HG03103 (cell line): ENCODE measurements around the gene DELE1.
"Not testable (repeated sequence)": the region's sequence is repeated elsewhere in the genome, so short reads cannot be mapped to it uniquely, and the experiment has no call there.

ENCODE experiments used
- ATAC-seq: cut with Tn5 transposase; IDR thresholded peaks from one replicate; pipeline ENCODE4 v1.9.1; 2021; ENCODE audit warnings: low read depth; ENCODE audit not compliant: unreplicated experiment

Gene DELE1

DNA sequence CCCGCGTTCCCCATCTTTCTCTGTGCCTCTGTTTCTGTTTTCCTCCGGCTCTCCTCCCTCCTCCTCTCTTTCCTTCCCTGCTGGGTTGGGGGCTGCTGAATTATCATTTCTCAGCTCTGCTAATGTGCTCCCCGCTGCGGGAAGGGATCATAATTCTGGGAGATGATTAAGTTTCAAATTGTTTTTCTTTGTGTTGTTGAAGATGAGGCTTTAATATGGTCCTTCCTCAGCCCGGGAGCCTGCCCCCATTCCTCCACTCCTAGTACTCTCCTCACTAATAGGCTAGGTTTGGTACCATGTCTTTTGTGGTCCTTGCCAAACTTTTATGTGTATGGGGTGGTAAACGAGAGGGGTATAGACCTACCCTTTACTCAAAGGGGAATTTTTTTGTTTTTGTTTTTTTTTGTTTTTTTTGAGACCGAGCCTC is 39.8 kb upstream of the DELE1 start:
- ATAC-seq: no peak

DNA sequence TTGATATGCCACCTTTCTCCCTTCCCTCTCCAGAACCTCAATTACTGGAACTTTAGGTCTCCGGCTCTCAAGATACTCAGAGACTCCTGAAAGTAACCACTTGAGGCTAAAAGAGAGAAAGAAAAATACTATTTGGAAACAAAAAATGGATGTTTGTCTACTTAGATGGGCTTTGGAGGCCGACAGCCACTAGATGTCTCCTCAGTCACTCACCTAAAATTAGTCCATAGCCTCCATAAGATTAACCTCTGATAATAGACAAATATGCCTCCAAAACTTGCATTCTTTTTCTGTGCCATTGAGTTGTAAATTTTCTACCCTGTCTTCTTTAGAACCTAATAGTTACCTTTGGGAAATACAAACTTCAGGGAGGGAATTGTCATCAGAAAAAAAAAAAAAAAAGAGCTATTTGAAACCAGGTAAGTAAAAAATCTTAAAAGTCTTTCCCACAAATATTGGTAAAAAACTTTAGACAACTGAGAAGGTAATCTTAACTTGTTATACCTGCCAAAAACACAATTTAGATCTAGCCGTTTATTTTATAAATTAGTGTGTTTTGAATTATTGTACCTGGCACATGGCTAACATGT is 34.3 kb upstream of the DELE1 start:
- ATAC-seq: no peak

- not testable (repeated sequence) for ATAC-seq
Measured at GRCh38 chr5:141890429-141890828, 33.2 kb upstream of the DELE1 start.

DNA sequence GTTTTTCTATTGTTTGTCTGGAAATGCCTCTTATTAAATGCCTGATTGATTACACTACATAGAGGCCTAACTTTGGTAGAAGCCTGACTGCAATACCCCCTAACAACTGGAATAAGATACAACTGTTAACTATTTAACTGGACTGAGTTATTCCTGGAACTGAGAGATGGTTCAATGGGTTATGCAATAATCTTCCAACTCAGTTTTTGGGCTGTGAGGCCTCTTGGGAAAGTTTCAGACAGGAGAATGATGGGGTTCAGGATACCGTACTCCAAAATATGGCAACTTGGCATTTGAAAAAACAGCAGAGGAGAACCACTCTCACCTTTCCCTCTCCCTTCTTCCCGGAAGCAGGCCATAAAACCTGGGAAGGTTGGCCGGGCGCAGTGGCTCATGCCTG is 26.2 kb upstream of the DELE1 start:
- no peak for ATAC-seq

DNA sequence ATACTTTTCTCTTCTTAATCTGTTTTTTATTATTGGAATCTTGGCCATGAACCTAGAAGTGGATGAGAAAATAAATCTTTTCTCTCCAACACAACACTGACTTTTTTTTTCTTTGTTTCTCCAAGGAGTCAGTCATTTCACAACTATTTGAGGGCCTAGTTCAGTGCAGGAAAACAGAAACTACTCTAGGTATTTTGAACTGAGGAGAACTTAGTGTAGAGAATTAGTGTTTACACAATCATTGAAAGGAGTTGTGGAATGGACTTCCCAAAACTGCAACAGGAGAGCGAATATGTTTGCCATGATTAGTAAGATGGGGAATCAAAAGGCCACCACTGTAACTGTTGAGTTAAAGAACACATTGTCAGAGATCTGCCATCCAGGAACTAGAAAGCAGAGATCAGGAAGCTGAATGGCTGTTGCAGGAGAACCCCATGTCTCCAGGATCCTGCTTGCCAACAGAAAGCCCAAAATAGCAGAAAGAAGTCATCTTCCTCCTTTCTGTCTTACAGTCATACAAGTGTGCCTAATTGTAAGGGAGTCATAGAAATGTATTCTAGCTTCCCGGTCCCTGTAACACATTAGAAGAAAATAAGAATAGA is 25.1 kb upstream of the DELE1 start:
- no peak for ATAC-seq

DNA sequence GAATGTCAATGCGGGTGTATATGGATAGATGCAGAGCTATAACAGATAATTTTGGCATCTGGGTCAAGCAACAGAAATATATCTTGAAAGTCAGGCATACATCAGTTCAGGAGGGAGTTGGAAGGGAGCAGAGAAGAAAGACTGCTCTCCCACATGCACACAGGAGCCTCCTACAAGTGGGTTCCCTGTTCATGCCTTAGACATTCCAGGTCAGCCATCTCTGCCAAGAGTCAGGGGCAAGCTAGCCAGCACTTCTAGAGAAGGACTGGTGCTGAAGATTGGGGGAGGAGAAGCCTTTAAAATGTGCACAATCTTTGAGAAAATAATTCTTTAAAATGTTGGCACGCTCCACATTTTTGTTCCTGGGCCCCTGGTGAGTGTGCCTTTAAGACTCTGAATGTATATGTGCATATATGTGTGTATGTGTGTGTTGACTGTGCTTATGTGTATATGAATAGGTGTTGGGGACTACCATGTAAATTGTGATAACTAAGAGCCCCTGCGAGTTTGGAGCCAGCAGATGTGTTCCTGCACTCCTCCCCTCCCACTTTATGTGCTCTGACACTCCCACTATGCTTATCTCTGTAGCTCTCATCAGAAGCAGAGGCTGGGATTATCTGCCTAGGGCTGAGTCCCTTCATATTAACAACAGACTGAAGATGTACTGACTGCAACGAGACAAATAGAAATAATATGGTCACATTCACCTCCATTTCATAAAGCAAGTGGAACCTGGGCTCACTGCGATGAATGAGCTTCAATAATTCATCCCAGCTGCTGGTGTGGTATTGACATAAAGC is 21.5 kb upstream of the DELE1 start:
- no peak for ATAC-seq

DNA sequence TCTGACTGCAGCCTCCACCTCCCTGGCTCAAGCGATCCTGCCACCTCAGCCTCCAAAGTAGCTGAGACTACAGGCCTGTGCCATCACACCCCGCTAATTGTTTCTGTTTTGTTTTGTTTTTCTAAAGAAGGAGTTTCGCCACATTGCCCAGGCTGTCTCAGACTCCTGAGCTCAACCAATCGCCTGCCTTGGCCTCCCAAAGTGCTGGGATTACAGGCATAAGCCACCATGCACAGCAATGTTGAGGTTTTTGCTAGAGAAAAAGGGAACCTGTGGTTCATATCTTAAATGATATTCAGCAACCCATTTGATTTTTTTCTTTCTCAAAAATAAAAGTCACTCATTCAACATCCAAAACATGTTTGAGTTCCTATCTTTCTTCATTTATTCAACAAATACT is 20.4 kb upstream of the DELE1 start:
- ATAC-seq: no peak

- no peak for ATAC-seq
Measured at GRCh38 chr5:141904551-141904950, 19.1 kb upstream of the DELE1 start.

DNA sequence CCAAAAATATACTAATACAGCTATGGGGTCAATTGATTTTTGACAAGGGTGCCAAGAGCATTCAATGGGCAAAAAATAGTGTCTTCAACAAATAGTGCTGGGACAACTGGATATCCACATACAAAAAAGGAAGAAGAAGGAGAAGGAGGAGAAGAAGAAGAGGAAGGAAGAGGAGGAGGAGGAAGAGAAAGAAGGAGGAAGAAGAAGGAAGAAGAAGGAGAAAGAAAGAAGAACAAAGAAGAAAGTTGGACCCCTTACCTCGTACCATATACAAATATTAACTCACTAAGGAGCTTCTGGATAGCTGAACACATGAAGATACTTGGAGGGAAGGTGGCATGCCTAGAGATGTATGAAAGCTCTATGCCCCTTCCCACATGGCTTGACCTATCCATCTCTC is 17.2 kb upstream of the DELE1 start:
- ATAC-seq: no peak

- no peak for ATAC-seq
Measured at GRCh38 chr5:141906972-141907371, 16.7 kb upstream of the DELE1 start.

GRCh38 chr5:141908796-141909195 is 14.9 kb upstream of the DELE1 start:
- no peak for ATAC-seq

DNA sequence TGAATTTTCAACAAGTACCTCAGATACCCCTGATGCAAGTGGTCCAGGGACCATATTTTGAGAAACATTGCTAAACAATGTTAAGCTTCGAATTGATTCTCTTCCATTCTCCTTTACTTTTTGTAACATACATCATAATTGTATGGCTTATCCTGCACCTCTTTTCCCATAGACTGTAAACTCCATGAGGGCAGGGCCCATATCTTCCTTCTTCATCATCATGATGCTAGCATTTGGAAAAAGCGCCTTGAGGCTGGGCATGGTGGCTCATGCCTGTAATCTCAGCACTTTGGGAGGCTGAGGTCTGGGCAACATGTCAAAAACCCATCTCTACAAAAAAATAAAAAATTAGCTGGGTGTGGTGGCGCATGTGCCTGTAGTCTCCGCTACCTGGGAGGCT is 14.5 kb upstream of the DELE1 start:
- ATAC-seq: no peak

DNA sequence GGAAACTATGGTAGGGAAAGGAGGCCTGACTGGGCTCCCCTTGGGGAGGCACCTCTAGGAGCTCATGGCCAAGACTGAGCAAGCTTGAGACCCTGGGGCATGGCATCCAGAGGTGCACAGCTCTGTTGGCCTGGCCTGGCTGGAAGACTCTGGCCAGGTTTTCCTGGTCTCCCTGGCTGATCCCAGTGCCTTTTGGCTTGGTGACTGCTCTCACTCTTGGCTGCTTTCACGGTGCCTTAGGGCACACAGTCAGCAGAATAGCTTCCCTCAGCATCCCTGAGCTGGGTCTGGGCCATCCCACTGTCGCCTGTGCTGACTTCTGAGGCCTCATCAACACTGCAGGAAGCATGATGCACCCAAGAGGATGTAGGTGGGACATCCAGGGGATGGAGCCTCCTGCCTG is 13.4 kb upstream of the DELE1 start:
- ATAC-seq: no peak

DNA sequence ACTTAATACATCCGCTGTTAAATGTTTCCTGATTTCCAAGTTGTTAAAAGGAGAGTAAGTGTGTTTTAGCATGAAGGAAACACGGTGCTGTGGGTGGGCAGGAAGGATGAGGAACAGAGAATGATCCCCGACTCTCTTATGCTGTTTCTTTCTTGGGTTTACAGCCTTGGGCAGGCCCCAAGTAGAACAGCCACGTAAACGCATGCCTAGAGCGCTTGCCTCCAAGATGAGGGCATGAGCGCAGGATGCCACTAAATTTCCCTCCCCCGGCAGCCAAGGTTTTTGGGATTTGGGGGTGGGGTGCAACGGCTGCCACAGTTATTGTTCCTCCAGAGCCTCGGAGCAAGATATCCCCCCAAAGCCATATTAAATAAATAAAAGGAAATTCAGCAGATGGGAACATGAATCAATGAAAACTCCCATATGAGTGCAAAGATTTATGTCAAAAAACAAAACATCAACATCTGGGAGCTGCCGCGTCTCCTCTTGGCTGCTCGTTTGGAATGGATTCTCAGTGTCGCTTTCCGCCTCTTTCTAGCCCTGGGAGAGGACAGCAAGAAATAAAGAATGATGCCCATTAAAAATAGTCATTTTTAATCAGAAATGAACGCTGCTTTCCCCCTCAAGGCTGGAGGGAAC is 10.0 kb upstream of the DELE1 start:
- ATAC-seq: no peak

DNA sequence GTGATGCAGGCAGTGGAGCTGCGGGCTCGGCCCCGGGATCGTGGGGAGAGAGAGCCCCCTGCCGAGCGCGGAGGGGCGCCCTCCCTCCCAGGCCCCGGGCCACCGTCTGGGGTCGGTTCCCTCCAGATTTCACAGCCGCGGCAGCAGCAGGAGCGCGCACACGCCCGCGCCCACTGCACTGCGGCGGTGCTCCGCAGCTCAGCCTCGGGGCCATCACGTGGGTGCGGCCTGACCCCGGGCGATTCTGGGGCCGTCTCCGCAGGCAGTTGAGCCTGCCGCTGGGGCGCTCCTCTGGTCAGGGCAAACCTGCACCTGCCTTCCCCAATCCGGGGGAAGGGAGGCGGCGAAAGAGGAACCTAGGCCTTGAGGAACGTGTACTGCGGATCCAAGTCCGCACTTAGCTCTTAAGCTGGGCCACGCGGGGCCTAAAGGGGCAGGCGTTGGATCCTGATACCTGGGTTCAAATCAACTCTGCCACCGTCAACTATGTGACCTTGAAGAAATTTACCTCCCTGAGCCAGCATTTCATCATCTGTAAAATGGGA is 9.4 kb upstream of the DELE1 start:
- peak; percentile 65 for ATAC-seq

DNA sequence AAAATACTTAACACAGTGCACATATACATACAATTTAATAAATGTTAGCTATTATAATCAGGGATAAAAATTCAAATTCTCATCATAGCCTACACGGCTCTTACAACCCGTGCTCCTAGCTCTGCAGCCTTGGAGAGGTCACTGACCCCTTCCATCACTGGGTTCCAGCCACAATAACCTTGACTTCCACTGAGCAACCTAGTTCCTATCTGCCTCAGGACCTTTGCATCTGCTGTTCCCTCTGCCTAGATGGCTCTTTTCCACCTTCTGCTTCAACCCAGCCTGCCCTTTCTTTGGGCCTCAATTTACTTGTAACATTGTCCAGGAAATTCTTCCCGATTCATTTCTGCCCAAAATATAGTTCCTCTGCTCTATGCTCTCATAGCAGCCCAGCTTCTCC is 8.9 kb upstream of the DELE1 start:
- no peak for ATAC-seq

- ATAC-seq: no peak
Measured at GRCh38 chr5:141915881-141916336, 7.8 kb upstream of the DELE1 start.

DNA sequence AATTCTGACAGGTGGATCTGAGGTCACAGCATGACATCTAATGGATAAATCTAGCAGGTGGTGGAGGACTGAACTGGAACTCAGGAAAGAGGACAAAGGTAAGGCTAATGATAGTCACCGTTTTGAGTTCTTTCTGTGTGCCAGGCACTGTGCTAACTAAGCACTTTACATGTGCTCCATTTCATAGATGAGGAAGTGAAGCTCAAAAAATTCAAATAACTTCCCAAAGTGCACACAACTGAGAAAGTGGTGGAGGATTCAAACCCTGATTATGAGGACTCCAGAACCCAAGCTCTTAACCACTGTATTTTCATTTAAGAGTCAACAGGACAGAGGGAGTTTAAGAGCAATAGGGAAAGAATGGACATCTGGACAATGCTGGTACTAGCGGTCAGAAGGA is 7.1 kb upstream of the DELE1 start:
- ATAC-seq: no peak

DNA sequence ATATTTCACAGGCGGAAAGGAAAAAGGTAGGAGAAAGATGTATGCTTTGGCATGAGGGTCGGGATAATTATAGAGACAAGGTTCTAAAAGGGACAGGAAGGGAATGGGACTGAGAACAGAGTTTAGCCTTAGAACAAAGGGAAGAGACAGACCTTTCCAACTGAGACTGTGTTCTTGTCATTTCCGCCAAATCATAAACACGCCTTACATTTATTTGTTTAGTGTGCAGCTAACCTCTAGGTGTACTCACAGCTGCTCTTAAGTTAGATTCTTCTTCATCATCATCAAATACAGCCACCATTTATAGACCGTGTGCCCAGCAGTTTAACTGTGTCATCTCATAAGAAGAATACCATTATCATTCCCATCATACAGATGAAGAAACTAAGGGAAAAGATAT is 5.9 kb upstream of the DELE1 start:
- ATAC-seq: no peak

DNA sequence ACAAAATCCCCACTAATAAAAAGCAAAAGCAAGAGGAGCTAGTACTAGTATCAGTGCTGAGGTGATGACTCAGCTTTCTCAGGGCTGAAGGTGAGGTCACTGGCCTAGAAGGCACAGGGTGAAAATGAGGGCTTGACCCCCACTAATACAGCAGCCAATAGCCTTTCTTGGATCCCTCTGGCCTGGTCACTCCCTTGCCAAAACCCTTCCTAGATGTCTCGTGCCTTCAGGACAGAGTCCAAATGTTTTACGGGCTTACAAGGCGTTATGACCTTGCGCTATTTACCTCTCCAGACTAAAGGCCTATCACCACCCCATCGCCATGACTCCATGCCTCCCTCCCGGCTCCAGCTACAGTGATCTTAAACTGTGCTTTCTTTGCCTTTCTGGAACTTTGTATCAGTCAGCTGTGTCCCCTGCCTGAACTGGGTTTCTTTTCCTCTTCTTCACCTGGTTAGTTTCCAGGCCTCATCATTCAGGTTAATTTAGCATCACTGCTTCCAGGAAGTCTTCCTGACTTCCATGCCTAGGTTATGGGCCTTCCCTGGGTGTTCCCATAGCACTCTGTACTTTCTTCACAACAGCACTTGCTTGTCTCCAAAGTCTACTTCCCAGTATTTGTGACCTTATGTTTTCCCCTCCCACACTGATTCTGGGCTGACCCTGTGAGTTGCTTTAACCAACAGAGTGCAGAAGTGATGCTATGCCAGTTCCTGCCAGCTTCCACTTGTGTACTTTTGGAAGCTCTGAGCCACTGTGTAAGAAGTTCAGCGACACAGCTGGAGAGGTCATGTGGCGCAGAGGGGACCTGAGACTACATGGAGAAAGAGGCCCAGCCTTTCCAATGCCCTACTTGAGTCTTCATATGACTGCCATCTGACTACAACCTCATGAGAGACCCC is 4.2 kb upstream of the DELE1 start:
- no peak for ATAC-seq
